HFF-Myc (cell line): ENCODE measurements around the gene RIF1.

Source experiments
- DNase-seq: peaks from one replicate; pipeline ENCODE4 v3.0.0-alpha.2; 2011; ENCODE audit warnings: low read depth; ENCODE audit errors: extremely low read depth
- H3K4me3 ChIP-seq: replicated peaks from 2 replicates; pipeline ENCODE4 v1.5.1; 2011; ENCODE audit warnings: low read depth, mild to moderate bottlenecking, control low read depth, low read length
- TF ChIP-seq, protein P1 (sequence below): IDR thresholded peaks from 2 replicates; pipeline ENCODE4 v1.5.1; 2012; ENCODE audit warnings: mild to moderate bottlenecking, low read depth, low read length, control low read depth; ENCODE audit errors: missing control alignments

RIF1 gene, protein sequence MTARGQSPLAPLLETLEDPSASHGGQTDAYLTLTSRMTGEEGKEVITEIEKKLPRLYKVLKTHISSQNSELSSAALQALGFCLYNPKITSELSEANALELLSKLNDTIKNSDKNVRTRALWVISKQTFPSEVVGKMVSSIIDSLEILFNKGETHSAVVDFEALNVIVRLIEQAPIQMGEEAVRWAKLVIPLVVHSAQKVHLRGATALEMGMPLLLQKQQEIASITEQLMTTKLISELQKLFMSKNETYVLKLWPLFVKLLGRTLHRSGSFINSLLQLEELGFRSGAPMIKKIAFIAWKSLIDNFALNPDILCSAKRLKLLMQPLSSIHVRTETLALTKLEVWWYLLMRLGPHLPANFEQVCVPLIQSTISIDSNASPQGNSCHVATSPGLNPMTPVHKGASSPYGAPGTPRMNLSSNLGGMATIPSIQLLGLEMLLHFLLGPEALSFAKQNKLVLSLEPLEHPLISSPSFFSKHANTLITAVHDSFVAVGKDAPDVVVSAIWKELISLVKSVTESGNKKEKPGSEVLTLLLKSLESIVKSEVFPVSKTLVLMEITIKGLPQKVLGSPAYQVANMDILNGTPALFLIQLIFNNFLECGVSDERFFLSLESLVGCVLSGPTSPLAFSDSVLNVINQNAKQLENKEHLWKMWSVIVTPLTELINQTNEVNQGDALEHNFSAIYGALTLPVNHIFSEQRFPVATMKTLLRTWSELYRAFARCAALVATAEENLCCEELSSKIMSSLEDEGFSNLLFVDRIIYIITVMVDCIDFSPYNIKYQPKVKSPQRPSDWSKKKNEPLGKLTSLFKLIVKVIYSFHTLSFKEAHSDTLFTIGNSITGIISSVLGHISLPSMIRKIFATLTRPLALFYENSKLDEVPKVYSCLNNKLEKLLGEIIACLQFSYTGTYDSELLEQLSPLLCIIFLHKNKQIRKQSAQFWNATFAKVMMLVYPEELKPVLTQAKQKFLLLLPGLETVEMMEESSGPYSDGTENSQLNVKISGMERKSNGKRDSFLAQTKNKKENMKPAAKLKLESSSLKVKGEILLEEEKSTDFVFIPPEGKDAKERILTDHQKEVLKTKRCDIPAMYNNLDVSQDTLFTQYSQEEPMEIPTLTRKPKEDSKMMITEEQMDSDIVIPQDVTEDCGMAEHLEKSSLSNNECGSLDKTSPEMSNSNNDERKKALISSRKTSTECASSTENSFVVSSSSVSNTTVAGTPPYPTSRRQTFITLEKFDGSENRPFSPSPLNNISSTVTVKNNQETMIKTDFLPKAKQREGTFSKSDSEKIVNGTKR (N-terminal part only)

DNA sequence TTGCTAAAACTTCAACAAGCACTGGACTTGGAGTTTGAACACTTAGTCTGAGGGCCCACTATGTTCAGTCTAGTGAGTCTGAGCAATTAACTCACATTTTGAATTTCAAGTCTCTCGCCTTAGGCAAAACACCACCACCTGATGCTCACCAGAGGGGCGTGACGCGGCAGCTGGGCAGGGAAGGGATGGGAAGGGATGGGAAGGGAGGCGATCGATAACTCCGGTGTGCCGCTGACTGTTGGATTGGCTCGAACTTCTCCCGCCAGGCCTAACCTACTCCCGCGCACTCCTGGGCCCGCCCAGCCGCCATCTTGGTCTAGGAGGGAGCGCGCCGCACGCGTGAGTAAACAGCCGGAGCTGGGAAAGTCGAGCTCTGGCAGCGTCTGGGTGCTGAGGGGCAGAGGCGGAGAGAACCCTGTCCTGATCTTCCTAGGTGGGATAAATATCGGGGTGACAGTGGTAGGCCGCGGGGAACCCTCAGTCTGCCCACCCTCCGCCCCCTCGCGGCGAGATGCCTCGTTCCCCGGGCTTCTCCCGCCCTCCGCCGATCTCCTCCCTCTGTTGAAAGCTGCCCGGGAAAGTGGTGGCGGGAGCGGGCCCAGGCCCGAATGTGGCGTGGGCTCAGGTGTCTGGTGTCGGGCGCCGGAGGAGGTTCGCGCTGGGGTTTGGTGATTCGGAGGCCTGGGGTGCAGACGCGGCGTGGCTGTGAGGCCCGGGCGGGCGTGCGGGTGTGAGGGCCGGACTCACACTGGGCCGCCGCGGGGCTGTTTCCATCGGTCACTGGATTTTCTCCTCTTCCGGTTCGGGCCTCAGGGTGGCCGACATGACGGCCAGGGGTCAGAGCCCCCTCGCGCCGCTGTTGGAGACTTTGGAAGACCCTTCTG lies at the start of gene RIF1:
Gene RIF1 (plus strand): TSS at position 302 of the 884 bp plus-strand sequence. CDS start 522 bp downstream, at position 824.
- DNase-seq: peak; percentile 79
- TF ChIP-seq, protein P1, sequence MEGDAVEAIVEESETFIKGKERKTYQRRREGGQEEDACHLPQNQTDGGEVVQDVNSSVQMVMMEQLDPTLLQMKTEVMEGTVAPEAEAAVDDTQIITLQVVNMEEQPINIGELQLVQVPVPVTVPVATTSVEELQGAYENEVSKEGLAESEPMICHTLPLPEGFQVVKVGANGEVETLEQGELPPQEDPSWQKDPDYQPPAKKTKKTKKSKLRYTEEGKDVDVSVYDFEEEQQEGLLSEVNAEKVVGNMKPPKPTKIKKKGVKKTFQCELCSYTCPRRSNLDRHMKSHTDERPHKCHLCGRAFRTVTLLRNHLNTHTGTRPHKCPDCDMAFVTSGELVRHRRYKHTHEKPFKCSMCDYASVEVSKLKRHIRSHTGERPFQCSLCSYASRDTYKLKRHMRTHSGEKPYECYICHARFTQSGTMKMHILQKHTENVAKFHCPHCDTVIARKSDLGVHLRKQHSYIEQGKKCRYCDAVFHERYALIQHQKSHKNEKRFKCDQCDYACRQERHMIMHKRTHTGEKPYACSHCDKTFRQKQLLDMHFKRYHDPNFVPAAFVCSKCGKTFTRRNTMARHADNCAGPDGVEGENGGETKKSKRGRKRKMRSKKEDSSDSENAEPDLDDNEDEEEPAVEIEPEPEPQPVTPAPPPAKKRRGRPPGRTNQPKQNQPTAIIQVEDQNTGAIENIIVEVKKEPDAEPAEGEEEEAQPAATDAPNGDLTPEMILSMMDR: peak; percentile 63

DNA sequence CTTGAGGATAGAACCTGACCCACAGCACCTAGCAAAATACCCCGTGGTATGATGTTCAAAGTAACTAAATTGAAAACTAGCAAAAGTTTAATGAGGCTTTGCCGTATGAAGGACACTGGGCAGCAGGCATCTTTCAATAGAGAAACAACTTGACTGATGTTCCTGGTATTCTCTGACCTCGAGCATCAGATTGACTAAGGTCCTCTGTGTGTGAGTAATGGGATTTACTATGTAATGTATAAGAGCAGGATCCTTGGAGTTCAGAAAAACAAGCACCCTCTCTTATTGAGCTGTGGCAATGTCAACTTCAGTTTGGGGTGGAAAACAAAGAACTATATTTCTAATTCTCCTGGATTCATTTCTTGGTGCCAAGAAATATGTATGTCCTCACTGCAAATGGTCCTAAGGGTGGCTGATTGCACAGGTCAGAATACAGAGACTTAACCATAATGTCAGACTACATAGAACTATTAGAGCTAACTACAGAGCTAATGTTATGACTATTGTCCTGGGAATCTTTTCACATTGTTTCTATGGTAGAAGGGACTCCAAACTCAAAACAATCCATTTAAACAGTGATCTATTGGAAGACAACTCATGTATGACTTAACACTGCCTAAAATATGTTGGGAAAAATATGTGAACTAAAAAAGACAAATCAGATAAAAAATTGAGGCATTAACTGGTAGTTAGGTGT lies 47.9 kb upstream of the RIF1 start:
- TF ChIP-seq, protein P1: no peak
- DNase-seq: no peak

More for the DNA sequence above, at the start of gene RIF1:
- peak within 1 kb of the TSS; percentile 96 for H3K4me3 ChIP-seq

DNA sequence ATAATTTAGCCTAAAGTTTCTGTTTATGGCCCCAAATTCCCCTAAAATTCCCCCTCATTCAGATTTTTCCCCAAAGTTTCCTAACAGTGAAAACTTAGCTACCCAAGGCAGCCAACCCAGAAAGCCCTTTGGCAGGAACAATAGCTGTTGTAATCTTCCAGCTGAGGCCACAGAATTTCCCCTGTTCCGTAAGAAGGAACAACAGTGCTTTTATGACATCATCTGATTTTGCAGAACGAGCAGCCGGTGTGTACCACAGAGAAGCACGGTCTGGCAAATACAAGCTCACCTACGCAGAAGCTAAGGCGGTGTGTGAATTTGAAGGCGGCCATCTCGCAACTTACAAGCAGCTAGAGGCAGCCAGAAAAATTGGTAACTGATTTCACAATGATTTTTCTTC lies 46.0 kb upstream of the RIF1 start:
- no peak overlapping the region for H3K4me3 ChIP-seq
- TF ChIP-seq, protein P1: no peak
- DNase-seq: no peak

More for the DNA sequence above, 47.9 kb upstream of the RIF1 start:
- H3K4me3 ChIP-seq: no peak overlapping the region

DNA sequence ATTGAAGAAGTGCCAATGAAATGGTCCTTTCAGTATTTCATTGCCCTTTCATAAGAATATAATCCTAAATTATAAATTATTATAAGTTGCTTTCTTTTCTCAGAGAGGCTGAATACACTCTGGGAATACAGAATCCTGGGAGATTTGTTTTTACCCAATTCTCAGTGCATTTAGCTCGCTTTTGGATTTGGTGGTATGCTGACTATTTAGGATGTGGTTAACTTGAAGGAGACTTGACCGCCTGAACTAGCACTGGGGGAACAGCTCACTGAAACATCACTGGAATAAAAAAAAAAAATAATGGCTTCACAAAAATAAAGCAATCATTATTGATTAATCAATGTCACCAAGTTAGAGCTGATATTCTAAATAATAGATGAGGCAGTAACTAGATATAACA lies 42.1 kb upstream of the RIF1 start:
- no peak for DNase-seq
- no peak overlapping the region for H3K4me3 ChIP-seq
- TF ChIP-seq, protein P1: no peak

DNA sequence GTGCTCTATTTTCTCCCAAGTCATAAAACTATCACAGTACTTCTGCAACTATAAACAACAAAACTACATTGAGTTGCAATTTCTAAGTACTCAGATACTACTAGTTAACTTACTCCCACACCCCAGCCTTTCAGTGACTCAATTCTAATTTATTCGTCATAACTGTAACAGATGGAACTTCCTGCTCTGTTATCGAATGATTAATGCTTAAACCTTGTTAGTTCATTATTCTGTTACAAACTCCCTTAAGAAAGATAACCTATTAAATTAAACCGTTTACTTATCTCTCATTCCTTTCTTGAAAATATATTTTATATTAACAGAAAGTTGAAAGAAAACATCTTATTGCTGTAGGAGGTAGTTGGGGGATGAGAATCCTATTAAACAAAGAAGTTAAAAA lies 35.3 kb upstream of the RIF1 start:
- no peak overlapping the region for H3K4me3 ChIP-seq
- TF ChIP-seq, protein P1: no peak
- peak; percentile 56 for DNase-seq
